ENCODE measurements around the gene ARL15.
"Not testable (repeated sequence)": the region's sequence is repeated elsewhere in the genome, so short reads cannot be mapped to it uniquely, and the experiment has no call there.

ARL15 gene

GRCh38 chr5:53997736-53998627 lies 312.4 kb downstream of the ARL15 start:
- H3K4me3 ChIP-seq, result no peak overlapping the region
- no peaks in the 10 kb centered on the region for H3K4me1 ChIP-seq
- no peak overlapping the region for H3K4me2 ChIP-seq
- H3K36me3 ChIP-seq, result no peaks in the 10 kb centered on the region
- no peaks in the 10 kb centered on the region for H4K20me1 ChIP-seq
- H3K27ac ChIP-seq, result no peak overlapping the region
- H3K27me3 ChIP-seq, result no peaks in the 10 kb centered on the region
- no peak overlapping the region for H3K9ac ChIP-seq
- no peaks in the 10 kb centered on the region for H3K9me3 ChIP-seq
- TF ChIP-seq Cebpa-rat (IDR thresholded peaks at IDR 0.05), result no peak

- Histone ChIP-seq H3K4me3 (no peak overlapping the region), H3K4me2 (no peak overlapping the region), H3K4me1 (no peaks in the 10 kb centered on the region)
These were observed 314.4 kb downstream of the ARL15 start for GRCh38 chr5:53996008-53996407.

GRCh38 chr5:53994148-53994547 lies 316.2 kb downstream of the ARL15 start:
- H3K4me2 ChIP-seq, result no peak overlapping the region
- no peaks in the 10 kb centered on the region for H3K4me1 ChIP-seq
- no peaks in the 10 kb centered on the region for H3K27me3 ChIP-seq
- no peaks in the 10 kb centered on the region for H3K36me3 ChIP-seq
- H3K4me3 ChIP-seq, result no peak overlapping the region
- no peaks in the 10 kb centered on the region for H3K9me3 ChIP-seq
- TF ChIP-seq Cebpa-rat (IDR thresholded peaks at IDR 0.05), result no peak
- H4K20me1 ChIP-seq, result no peaks in the 10 kb centered on the region
- no peak overlapping the region for H3K27ac ChIP-seq
- no peak overlapping the region for H3K9ac ChIP-seq

More at GRCh38 chr5:53996008-53996407, 314.4 kb downstream of the ARL15 start:
- H3K27ac ChIP-seq, result no peak overlapping the region
- H3K27me3 ChIP-seq, result no peaks in the 10 kb centered on the region
- no peaks in the 10 kb centered on the region for H3K9me3 ChIP-seq
- no peaks in the 10 kb centered on the region for H4K20me1 ChIP-seq
- no peak for TF ChIP-seq Cebpa-rat (IDR thresholded peaks at IDR 0.05)
- no peak overlapping the region for H3K9ac ChIP-seq
- no peaks in the 10 kb centered on the region for H3K36me3 ChIP-seq

- Histone ChIP-seq H3K27ac (no peak overlapping the region), H3K4me1 (no peaks in the 10 kb centered on the region), H3K4me2 (no peak overlapping the region), H3K9ac (no peak overlapping the region), H3K4me3 (no peak overlapping the region), H3K36me3 (no peaks in the 10 kb centered on the region), H4K20me1 (no peaks in the 10 kb centered on the region), H3K27me3 (no peaks in the 10 kb centered on the region), H3K9me3 (no peaks in the 10 kb centered on the region)
- TF ChIP-seq Cebpa-rat (IDR thresholded peaks at IDR 0.05), result no peak
These were observed 318.4 kb downstream of the ARL15 start for GRCh38 chr5:53991942-53992341.

- H3K9me3 ChIP-seq, result no peaks in the 10 kb centered on the region
- H3K4me1 ChIP-seq, result no peaks in the 10 kb centered on the region
- no peak overlapping the region for H3K9ac ChIP-seq
- no peak overlapping the region for H3K4me3 ChIP-seq
- no peak overlapping the region for H3K4me2 ChIP-seq
- no peaks in the 10 kb centered on the region for H3K27me3 ChIP-seq
- H3K36me3 ChIP-seq, result no peaks in the 10 kb centered on the region
- TF ChIP-seq Cebpa-rat (IDR thresholded peaks at IDR 0.05), result no peak
- H4K20me1 ChIP-seq, result no peaks in the 10 kb centered on the region
- H3K27ac ChIP-seq, result no peak overlapping the region
These were observed 323.3 kb downstream of the ARL15 start for GRCh38 chr5:53987101-53987500.

GRCh38 chr5:53985796-53986195 lies 324.6 kb downstream of the ARL15 start:
- Histone ChIP-seq H3K36me3 (no peaks in the 10 kb centered on the region), H3K4me2 (no peak overlapping the region), H3K27me3 (no peaks in the 10 kb centered on the region), H3K9ac (no peak overlapping the region), H3K27ac (no peak overlapping the region), H3K4me1 (no peaks in the 10 kb centered on the region), H3K4me3 (no peak overlapping the region), H4K20me1 (no peaks in the 10 kb centered on the region), H3K9me3 (no peaks in the 10 kb centered on the region)
- TF ChIP-seq Cebpa-rat (IDR thresholded peaks at IDR 0.05), result no peak

- no peak overlapping the region for H3K9ac ChIP-seq
- H3K36me3 ChIP-seq, result no peaks in the 10 kb centered on the region
- H3K4me3 ChIP-seq, result no peak overlapping the region
- TF ChIP-seq Cebpa-rat (IDR thresholded peaks at IDR 0.05), result no peak
- no peak overlapping the region for H3K27ac ChIP-seq
- no peak overlapping the region for H3K4me2 ChIP-seq
- no peaks in the 10 kb centered on the region for H3K27me3 ChIP-seq
- H4K20me1 ChIP-seq, result no peaks in the 10 kb centered on the region
- H3K9me3 ChIP-seq, result no peaks in the 10 kb centered on the region
- no peaks in the 10 kb centered on the region for H3K4me1 ChIP-seq
These were observed 325.4 kb downstream of the ARL15 start for GRCh38 chr5:53984971-53985370.

GRCh38 chr5:53983568-53984460 lies 326.6 kb downstream of the ARL15 start:
- no peak overlapping the region for H3K9ac ChIP-seq
- H3K9me3 ChIP-seq, result no peaks in the 10 kb centered on the region
- TF ChIP-seq Cebpa-rat (IDR thresholded peaks at IDR 0.05), result no peak
- no peaks in the 10 kb centered on the region for H4K20me1 ChIP-seq
- H3K27me3 ChIP-seq, result no peaks in the 10 kb centered on the region
- H3K4me1 ChIP-seq, result no peaks in the 10 kb centered on the region
- H3K36me3 ChIP-seq, result no peaks in the 10 kb centered on the region
- no peak overlapping the region for H3K4me3 ChIP-seq
- H3K4me2 ChIP-seq, result no peak overlapping the region
- H3K27ac ChIP-seq, result no peak overlapping the region

GRCh38 chr5:53982319-53982718 lies 328.1 kb downstream of the ARL15 start:
- H3K27ac ChIP-seq, H3K9ac ChIP-seq, H3K27me3 ChIP-seq, H3K4me3 ChIP-seq, H3K4me1 ChIP-seq, H3K36me3 ChIP-seq, H3K9me3 ChIP-seq, H3K4me2 ChIP-seq, H4K20me1 ChIP-seq: not testable (repeated sequence)

GRCh38 chr5:53980061-53980460 lies 330.3 kb downstream of the ARL15 start:
- no peak for TF ChIP-seq Cebpa-rat (IDR thresholded peaks at IDR 0.05)
- Histone ChIP-seq H4K20me1 (no peaks in the 10 kb centered on the region), H3K4me3 (no peak overlapping the region), H3K27me3 (no peaks in the 10 kb centered on the region), H3K27ac (no peak overlapping the region), H3K4me1 (no peaks in the 10 kb centered on the region), H3K9ac (no peak overlapping the region), H3K4me2 (no peak overlapping the region), H3K9me3 (no peaks in the 10 kb centered on the region), H3K36me3 (no peaks in the 10 kb centered on the region)

Measured in BLaER1 (cell line).